HepG2 (cell line): Measurements from ENCODE around the gene LRP10. TPM values are rescaled to one million over a fixed set of nuclear protein-coding genes. Genes with fewer than 3 reads are reported as not detected.

Experiments
- AGO2 ChIP-seq: fragments of 200-400 bp; formaldehyde crosslinking; optimal IDR thresholded peaks from 2 replicates; pipeline ENCODE3; 2017; ENCODE audit warnings: mild to moderate bottlenecking, low read depth, low read length, moderate library complexity
- ETV6 ChIP-seq: sonication (generic); formaldehyde crosslinking; conservative IDR thresholded peaks from 2 replicates; pipeline ENCODE4 v1.4.0; 2020; ENCODE audit warnings: missing genetic modification reagents
- FOXJ3 ChIP-seq: sonication (generic); formaldehyde crosslinking; IDR thresholded peaks from 2 replicates; pipeline ENCODE4 v1.4.0; 2020; ENCODE audit warnings: missing genetic modification reagents, mild to moderate bottlenecking, borderline replicate concordance
- GPN1 ChIP-seq: sonication (generic); formaldehyde crosslinking; IDR thresholded peaks from 2 replicates; pipeline ENCODE4 v1.5.1; 2020; ENCODE audit warnings: missing genetic modification reagents, borderline replicate concordance
- HHEX ChIP-seq: IDR thresholded peaks from 2 replicates; pipeline ENCODE4 v1.6.1; 2016; ENCODE audit warnings: control low read depth
- NFRKB ChIP-seq: fragments of 450-650 bp; IDR thresholded peaks from 2 replicates; pipeline ENCODE4 v1.6.1; 2017
- REL ChIP-seq: sonication (generic); formaldehyde crosslinking; conservative IDR thresholded peaks from 2 replicates; pipeline ENCODE4 v1.8.0; 2022; ENCODE audit warnings: mild to moderate bottlenecking, missing genetic modification reagents, moderate library complexity
- SCMH1 ChIP-seq: sonication (generic); formaldehyde crosslinking; IDR thresholded peaks from 2 replicates; pipeline ENCODE4 v1.9.0; 2021; ENCODE audit warnings: missing genetic modification reagents, mild to moderate bottlenecking, borderline replicate concordance
- SOX6 ChIP-seq, 2 experiments: fragments of 450-650 bp in 1 of 2; sonication (generic) in 1 of 2; formaldehyde crosslinking in 1 of 2; IDR thresholded peaks; 2 replicates each; pipeline versions ENCODE4 v1.4.0 to v1.6.1; 2017 to 2020; ENCODE audit warnings: antibody characterized with exemption in 1 of 2, mild to moderate bottlenecking in 1 of 2, missing genetic modification reagents in 1 of 2
- SRSF4 ChIP-seq: fragments of 200-400 bp; formaldehyde crosslinking; IDR thresholded peaks from one replicate; pipeline ENCODE4 v1.6.1; 2018; ENCODE audit warnings: mild to moderate bottlenecking, low read depth, low read length, moderate library complexity; ENCODE audit not compliant: poor library complexity, severe bottlenecking
- TGIF2 ChIP-seq: IDR thresholded peaks from 2 replicates; pipeline ENCODE4 v1.6.1; 2016; ENCODE audit warnings: control low read depth, missing compliant biosample characterization
- TOE1 ChIP-seq: sonication (generic); formaldehyde crosslinking; IDR thresholded peaks from 2 replicates; pipeline ENCODE4 v1.4.0; 2020; ENCODE audit warnings: mild to moderate bottlenecking, missing genetic modification reagents
- XBP1 ChIP-seq: sonication (generic); formaldehyde crosslinking; IDR thresholded peaks from 2 replicates; pipeline ENCODE4 v1.5.0; 2020; ENCODE audit warnings: missing genetic modification reagents
- ZBTB42 ChIP-seq: sonication (generic); formaldehyde crosslinking; IDR thresholded peaks from 2 replicates; pipeline ENCODE4 v1.5.0; 2020; ENCODE audit warnings: mild to moderate bottlenecking, missing genetic modification reagents
- ZBTB7B ChIP-seq: sonication (generic); formaldehyde crosslinking; IDR thresholded peaks from 2 replicates; pipeline ENCODE4 v1.4.0; 2020; ENCODE audit warnings: missing genetic modification reagents
- ZFP36 ChIP-seq: fragments of 150-350 bp; IDR thresholded peaks from 2 replicates; pipeline ENCODE4 v1.6.1; 2018; ENCODE audit warnings: borderline replicate concordance, low read length, low read depth; ENCODE audit not compliant: partially characterized antibody
- ZFP41 ChIP-seq: sonication (generic); formaldehyde crosslinking; IDR thresholded peaks from 2 replicates; pipeline ENCODE4 v1.4.0; 2020; ENCODE audit warnings: mild to moderate bottlenecking, missing genetic modification reagents, borderline replicate concordance
- ZNF10 ChIP-seq: sonication (generic); formaldehyde crosslinking; IDR thresholded peaks from 2 replicates; pipeline ENCODE4 v1.4.0; 2020; ENCODE audit warnings: mild to moderate bottlenecking, low read depth, missing genetic modification reagents, borderline replicate concordance
- ZNF180 ChIP-seq: sonication (generic); formaldehyde crosslinking; IDR thresholded peaks from 2 replicates; pipeline ENCODE4 v1.4.0; 2020; ENCODE audit warnings: low read depth, missing genetic modification reagents, borderline replicate concordance
- ZNF224 ChIP-seq: sonication (generic); formaldehyde crosslinking; IDR thresholded peaks from 2 replicates; pipeline ENCODE4 v1.5.0; 2020; ENCODE audit warnings: mild to moderate bottlenecking, missing genetic modification reagents
- ZNF44 ChIP-seq: sonication (generic); formaldehyde crosslinking; IDR thresholded peaks from 2 replicates; pipeline ENCODE4 v1.5.1; 2020; ENCODE audit warnings: mild to moderate bottlenecking, missing genetic modification reagents
- ZNF572 ChIP-seq: sonication (generic); formaldehyde crosslinking; IDR thresholded peaks from 2 replicates; pipeline ENCODE4 v1.5.1; 2020; ENCODE audit warnings: mild to moderate bottlenecking, missing genetic modification reagents
- ZNF605 ChIP-seq: sonication (generic); formaldehyde crosslinking; IDR thresholded peaks from 2 replicates; pipeline ENCODE4 v1.8.0; 2022; ENCODE audit warnings: mild to moderate bottlenecking, missing genetic modification reagents
- ZNF816 ChIP-seq: sonication (generic); formaldehyde crosslinking; IDR thresholded peaks from 2 replicates; pipeline ENCODE4 v1.8.0; 2022; ENCODE audit warnings: missing genetic modification reagents, mild to moderate bottlenecking, borderline replicate concordance
- ZNF841 ChIP-seq: sonication (generic); formaldehyde crosslinking; IDR thresholded peaks from 2 replicates; pipeline ENCODE4 v1.8.1; 2023; ENCODE audit warnings: missing genetic modification reagents, borderline replicate concordance
- polyA plus RNA-seq, 8 experiments: library from polyadenylated mRNA; depleted of rRNA in 3 of 8; stranded (reverse) in 7 of 8; unstranded in 1 of 8; fragments of >200 nt; fragmentation: Illumina TruSeq in 4 of 8; extraction: Trizol in 4 of 8; gene quantifications; 2 replicates each; pipeline versions ENCODE4 v1.2.1 to v1.2.3, GENCODE V29; 2011 to 2016; ENCODE audit warnings: low read depth in 4 of 8, missing spikeins in 1 of 8, mixed read lengths in 1 of 8; ENCODE audit not compliant: insufficient read depth in 1 of 8
- total RNA-seq, 5 experiments: library from RNA; depleted of rRNA; stranded (reverse); fragments of >200 nt; fragmentation: Illumina TruSeq; extraction: Trizol; gene quantifications; 2 replicates each; pipeline ENCODE4 v1.2.3, GENCODE V29; 2016; ENCODE audit warnings: low read depth in 1 of 5
- TF ChIP-seq, protein P1 (sequence below): sonication (generic); formaldehyde crosslinking; IDR thresholded peaks from 2 replicates; pipeline ENCODE4 v1.5.0; 2020; ENCODE audit warnings: missing genetic modification reagents
- TF ChIP-seq, protein P2 (sequence below): sonication (generic); formaldehyde crosslinking; IDR thresholded peaks from 2 replicates; pipeline ENCODE4 v1.4.0; 2020; ENCODE audit warnings: missing genetic modification reagents

LRP10 gene
- total and polyA plus RNA-seq, 2 of the 13 experiments (the other 11 are each of a cell fraction or from before 2014, with no cell fraction given) = 16.9 to 45.2 TPM

DNA sequence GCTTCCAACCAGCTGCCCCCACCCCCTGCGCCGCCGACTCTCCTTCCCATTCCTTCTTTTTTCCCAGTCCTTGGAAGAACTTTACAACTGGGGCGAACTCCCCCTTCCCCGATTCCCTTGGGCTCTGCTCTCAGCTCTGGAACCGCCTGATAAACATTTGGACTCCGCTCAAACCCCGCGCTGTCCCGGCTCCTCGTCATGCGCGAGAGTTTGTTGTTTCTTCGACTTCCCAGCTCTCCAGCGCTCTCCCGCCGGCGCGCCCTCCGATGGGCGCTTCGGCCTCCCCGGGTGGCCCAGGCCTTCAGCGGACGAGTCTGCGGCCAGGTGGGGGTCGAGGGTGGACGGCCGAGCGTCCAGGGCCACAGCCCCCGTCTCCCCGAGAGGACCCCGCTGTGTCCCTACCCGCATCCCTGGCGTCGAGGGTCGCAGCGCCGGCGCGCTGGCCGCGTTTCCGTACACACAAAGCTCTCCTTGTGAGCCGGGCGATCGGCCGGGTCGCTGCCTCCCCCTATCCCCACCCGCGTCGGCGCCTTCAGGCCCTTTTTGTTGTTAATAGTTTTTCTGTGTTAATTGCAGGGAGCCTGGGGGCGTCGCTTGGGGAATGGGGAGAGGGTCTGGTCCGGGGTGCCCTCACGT is 34.3 kb upstream of the LRP10 start (continued):
- TF ChIP-seq, protein P1, sequence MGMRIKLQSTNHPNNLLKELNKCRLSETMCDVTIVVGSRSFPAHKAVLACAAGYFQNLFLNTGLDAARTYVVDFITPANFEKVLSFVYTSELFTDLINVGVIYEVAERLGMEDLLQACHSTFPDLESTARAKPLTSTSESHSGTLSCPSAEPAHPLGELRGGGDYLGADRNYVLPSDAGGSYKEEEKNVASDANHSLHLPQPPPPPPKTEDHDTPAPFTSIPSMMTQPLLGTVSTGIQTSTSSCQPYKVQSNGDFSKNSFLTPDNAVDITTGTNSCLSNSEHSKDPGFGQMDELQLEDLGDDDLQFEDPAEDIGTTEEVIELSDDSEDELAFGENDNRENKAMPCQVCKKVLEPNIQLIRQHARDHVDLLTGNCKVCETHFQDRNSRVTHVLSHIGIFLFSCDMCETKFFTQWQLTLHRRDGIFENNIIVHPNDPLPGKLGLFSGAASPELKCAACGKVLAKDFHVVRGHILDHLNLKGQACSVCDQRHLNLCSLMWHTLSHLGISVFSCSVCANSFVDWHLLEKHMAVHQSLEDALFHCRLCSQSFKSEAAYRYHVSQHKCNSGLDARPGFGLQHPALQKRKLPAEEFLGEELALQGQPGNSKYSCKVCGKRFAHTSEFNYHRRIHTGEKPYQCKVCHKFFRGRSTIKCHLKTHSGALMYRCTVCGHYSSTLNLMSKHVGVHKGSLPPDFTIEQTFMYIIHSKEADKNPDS = no peak
- TF ChIP-seq, protein P2, sequence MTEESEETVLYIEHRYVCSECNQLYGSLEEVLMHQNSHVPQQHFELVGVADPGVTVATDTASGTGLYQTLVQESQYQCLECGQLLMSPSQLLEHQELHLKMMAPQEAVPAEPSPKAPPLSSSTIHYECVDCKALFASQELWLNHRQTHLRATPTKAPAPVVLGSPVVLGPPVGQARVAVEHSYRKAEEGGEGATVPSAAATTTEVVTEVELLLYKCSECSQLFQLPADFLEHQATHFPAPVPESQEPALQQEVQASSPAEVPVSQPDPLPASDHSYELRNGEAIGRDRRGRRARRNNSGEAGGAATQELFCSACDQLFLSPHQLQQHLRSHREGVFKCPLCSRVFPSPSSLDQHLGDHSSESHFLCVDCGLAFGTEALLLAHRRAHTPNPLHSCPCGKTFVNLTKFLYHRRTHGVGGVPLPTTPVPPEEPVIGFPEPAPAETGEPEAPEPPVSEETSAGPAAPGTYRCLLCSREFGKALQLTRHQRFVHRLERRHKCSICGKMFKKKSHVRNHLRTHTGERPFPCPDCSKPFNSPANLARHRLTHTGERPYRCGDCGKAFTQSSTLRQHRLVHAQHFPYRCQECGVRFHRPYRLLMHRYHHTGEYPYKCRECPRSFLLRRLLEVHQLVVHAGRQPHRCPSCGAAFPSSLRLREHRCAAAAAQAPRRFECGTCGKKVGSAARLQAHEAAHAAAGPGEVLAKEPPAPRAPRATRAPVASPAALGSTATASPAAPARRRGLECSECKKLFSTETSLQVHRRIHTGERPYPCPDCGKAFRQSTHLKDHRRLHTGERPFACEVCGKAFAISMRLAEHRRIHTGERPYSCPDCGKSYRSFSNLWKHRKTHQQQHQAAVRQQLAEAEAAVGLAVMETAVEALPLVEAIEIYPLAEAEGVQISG (CRISPR knock-in tag) = peak; percentile 70
- TF ChIP-seq GPN1 (CRISPR knock-in tag) (no peak), ZNF180 (CRISPR knock-in tag) (no peak), ZNF816 (CRISPR knock-in tag) (no peak), SOX6 (IDR thresholded peaks at IDR 0.05) (no peak), SOX6 (CRISPR knock-in tag; IDR thresholded peaks at IDR 0.05) (peak; percentile 10; the same call in 1 of the 2 replicates), ZNF605 (CRISPR knock-in tag) (peak; percentile 95), ZNF224 (CRISPR knock-in tag) (peak; percentile 93), TGIF2 (CRISPR knock-in tag) (no peak), HHEX (CRISPR knock-in tag) (no peak), SCMH1 (CRISPR knock-in tag) (no peak), ZNF44 (CRISPR knock-in tag) (peak; percentile 88), REL (CRISPR knock-in tag) (no peak), SRSF4 (no peak), NFRKB (no peak), ZNF572 (CRISPR knock-in tag) (peak; percentile 90), ZFP36 (no peak), ZBTB42 (CRISPR knock-in tag) (0 out of 2 replicates have a peak, but pooled peaks have one; percentile 76), ZNF841 (CRISPR knock-in tag) (no peak), FOXJ3 (CRISPR knock-in tag) (no peak), TOE1 (no peak), ETV6 (peak; percentile 21; the same call in 1 of the 2 replicates), ZFP41 (no peak), XBP1 (CRISPR knock-in tag) (no peak), ZNF10 (CRISPR knock-in tag) (no peak), AGO2 (peak; percentile 52), ZBTB7B (peak; percentile 84)
